BE2C (cell line): Measurements from ENCODE around the gene LPXN.

ENCODE experiments used
- DNase-seq: peaks from one replicate; pipeline ENCODE4 v3.0.0-alpha.2; 2020
- H3K27me3 ChIP-seq: fragments of 250-450 bp; sonication (Bioruptor Pico); 2 replicates; pipeline ENCODE4 v1.5.1; 2020; ENCODE audit warnings: mild to moderate bottlenecking
- H3K36me3 ChIP-seq: fragments of 250-450 bp; sonication (Bioruptor Pico); 2 replicates; pipeline ENCODE4 v1.5.1; 2020; ENCODE audit warnings: mild to moderate bottlenecking
- H3K4me1 ChIP-seq: fragments of 250-450 bp; sonication (Bioruptor Pico); 2 replicates; pipeline ENCODE4 v1.5.1; 2020
- H3K4me3 ChIP-seq: 2 replicates; pipeline ENCODE4 v1.5.1; 2011; ENCODE audit warnings: low read depth, low read length
- H3K9me3 ChIP-seq: fragments of 250-450 bp; sonication (Bioruptor Pico); 2 replicates; pipeline ENCODE4 v1.5.1; 2020
- CTCF ChIP-seq: IDR thresholded peaks from 2 replicates; pipeline ENCODE4 v1.5.1; 2012; ENCODE audit warnings: mild to moderate bottlenecking, low read depth, low read length

LPXN gene

GRCh38 chr11:58546841-58547240, 28.8 kb downstream of the LPXN start:
- no peak for TF ChIP-seq CTCF
- Histone ChIP-seq H3K36me3 (no peaks in the 10 kb centered on the region), H3K27me3 (no peaks in the 10 kb centered on the region), H3K9me3 (no peaks in the 10 kb centered on the region), H3K4me3 (no peak overlapping the region), H3K4me1 (no peaks in the 10 kb centered on the region)
- no peak for DNase-seq

- Histone ChIP-seq H3K9me3 (no peaks in the 10 kb centered on the region), H3K27me3 (no peaks in the 10 kb centered on the region), H3K36me3 (no peaks in the 10 kb centered on the region), H3K4me1 (no peaks in the 10 kb centered on the region), H3K4me3 (no peak overlapping the region)
- DNase-seq = no peak
- no peak for TF ChIP-seq CTCF
Observed at GRCh38 chr11:58531865-58532341, 43.8 kb downstream of the LPXN start.

GRCh38 chr11:58530236-58530635, 45.4 kb downstream of the LPXN start:
- TF ChIP-seq CTCF = no peak
- DNase-seq = no peak
- Histone ChIP-seq H3K4me3 (no peak overlapping the region), H3K36me3 (no peaks in the 10 kb centered on the region), H3K4me1 (no peaks in the 10 kb centered on the region), H3K27me3 (no peaks in the 10 kb centered on the region), H3K9me3 (no peaks in the 10 kb centered on the region)

GRCh38 chr11:58527429-58527828, 48.2 kb downstream of the LPXN start:
- no peak for TF ChIP-seq CTCF
- no peaks in the 10 kb centered on the region for H3K4me1 ChIP-seq
- H3K36me3 ChIP-seq = no peaks in the 10 kb centered on the region
- H3K27me3 ChIP-seq = no peaks in the 10 kb centered on the region
- no peak overlapping the region for H3K4me3 ChIP-seq
- DNase-seq = no peak
- no peaks in the 10 kb centered on the region for H3K9me3 ChIP-seq

GRCh38 chr11:58526721-58527120, 48.9 kb downstream of the LPXN start:
- DNase-seq = no peak
- Histone ChIP-seq H3K36me3 (no peaks in the 10 kb centered on the region), H3K9me3 (no peaks in the 10 kb centered on the region), H3K4me1 (no peaks in the 10 kb centered on the region), H3K27me3 (no peaks in the 10 kb centered on the region), H3K4me3 (no peak overlapping the region)
- no peak for TF ChIP-seq CTCF

GRCh38 chr11:58525037-58525614, 50.5 kb downstream of the LPXN start:
- Histone ChIP-seq H3K4me1 (no peaks in the 10 kb centered on the region), H3K36me3 (no peaks in the 10 kb centered on the region), H3K27me3 (no peaks in the 10 kb centered on the region), H3K9me3 (no peaks in the 10 kb centered on the region), H3K4me3 (no peak overlapping the region)
- no peak for DNase-seq
- TF ChIP-seq CTCF = no peak
